Activated T-helper 17 cell treated with anti-CD3 and anti-CD28 coated beads, Interleukin-2, amount 50 U/mL, for 72 hours (primary cell): Measurements from ENCODE around the gene MBP. TPM values are rescaled to one million over a fixed set of nuclear protein-coding genes. Genes with fewer than 3 reads are reported as not detected.

Source experiments
- ATAC-seq: fragments of 150-1000 bp; cut with Tn5 transposase; replicated peaks from 2 replicates; pipeline ENCODE4 v1.10.0; 2021; ENCODE audit warnings: mild to moderate bottlenecking, moderate library complexity
- H3K27ac Mint-ChIP-seq: one replicate; pipeline ENCODE4 v1.8.0; 2022; ENCODE audit warnings: mixed read lengths
- H3K27me3 Mint-ChIP-seq: one replicate; pipeline ENCODE4 v1.8.0; 2022; ENCODE audit warnings: mixed read lengths
- H3K36me3 Mint-ChIP-seq: one replicate; pipeline ENCODE4 v1.8.0; 2022; ENCODE audit warnings: low read depth, mild to moderate bottlenecking, mixed read lengths
- H3K4me1 Mint-ChIP-seq: one replicate; pipeline ENCODE4 v1.8.0; 2022; ENCODE audit warnings: mixed read lengths
- H3K4me3 Mint-ChIP-seq: one replicate; pipeline ENCODE4 v1.8.0; 2022; ENCODE audit warnings: mild to moderate bottlenecking, mixed read lengths
- H3K9me3 Mint-ChIP-seq: one replicate; pipeline ENCODE4 v1.8.0; 2022; ENCODE audit warnings: mixed read lengths
- total RNA-seq, 2 donors: library from RNA; stranded (reverse); gene quantifications; one replicate each; pipeline ENCODE4 v1.2.3, GENCODE V29; 2022

The MBP gene
- total RNA-seq, 2 donors from 2014 or later, result 55.7 to 66.5 TPM

DNA sequence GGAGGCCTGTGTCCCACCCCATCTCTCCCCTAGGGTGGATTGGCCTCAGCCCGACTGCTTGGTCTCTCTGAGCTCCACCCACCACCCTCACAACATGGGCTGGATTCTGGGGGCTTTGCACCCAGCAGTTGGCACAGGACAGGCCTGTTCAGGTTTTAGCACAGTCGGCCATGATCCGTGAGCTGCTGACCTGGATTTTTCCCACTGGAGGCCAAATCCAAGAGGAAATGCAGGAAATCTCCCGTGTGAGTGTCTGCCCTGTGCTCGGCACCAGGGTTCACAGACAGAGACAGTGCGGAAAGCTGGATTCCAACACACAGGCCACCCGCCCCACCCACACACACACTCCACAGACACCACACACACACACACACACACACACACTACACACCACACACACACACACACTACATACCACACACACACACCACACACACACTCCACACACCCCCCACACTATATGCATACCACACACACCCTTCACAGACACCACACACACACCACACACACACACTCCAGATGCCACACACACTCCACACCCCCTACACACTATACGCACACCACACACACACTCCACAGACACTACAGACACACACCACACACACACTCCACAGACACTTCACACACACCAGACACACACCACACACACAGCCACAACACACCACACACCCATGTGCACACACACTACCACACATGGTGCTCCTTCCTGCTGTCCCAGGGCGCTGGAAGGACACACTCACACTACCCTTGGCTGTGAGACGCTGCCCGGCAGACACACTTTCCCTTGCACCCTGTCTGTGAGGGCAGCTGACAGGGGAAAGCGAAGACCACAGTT lies 14.1 kb downstream of the MBP start:
- Mint-ChIP-seq H3K4me3 (no peak overlapping the region), H3K9me3 (peaks cover 3% of the 10 kb centered on the region), H3K27ac (peak overlapping the region; percentile 72), H3K36me3 (peaks cover 86% of the 10 kb centered on the region), H3K27me3 (no peaks in the 10 kb centered on the region), H3K4me1 (peaks cover 47% of the 10 kb centered on the region)
- ATAC-seq, result no peak

DNA sequence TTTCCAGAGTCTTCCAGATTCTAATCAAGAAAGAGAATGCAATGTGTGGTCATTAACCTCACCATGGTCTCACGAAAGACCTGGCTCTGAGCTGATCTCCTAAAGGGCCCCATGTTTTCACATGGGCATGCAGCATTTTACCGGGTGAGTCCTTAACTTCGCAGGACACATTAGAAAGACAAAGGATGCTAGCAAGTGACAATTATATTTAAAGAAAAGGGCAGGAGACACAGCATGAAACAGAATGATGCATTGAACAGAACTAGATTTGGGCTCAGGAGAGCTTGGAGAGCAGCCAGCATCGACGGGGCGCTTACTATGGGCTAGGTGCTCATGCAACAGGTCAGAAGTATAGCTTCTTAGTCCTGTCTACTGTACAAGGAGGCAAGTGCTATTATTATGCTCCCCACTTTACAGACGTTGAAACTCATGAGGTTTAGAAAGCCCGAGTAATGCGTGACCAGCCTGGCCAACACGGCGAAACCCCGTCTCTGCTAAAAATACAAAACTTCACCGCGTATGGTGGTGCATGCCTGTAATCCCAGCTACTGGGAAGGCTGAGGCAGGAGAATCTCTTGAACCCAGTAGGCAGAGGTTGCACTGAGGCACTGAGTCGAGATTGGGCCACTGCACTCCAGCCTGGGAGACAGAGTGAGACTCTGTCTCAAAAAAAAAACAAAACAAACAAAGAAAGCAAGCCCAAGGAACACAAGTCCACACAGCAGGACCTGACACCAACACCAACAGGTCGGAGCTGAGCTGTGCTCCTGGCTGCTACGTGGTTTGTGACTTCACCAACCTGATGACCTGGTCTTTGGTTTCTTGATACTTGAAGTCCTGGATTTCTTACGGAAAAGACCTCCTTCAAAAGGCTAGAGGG lies 16.1 kb downstream of the MBP start:
- Mint-ChIP-seq H3K4me3 (no peak overlapping the region), H3K27me3 (no peaks in the 10 kb centered on the region), H3K27ac (no peak overlapping the region), H3K4me1 (peaks cover 45% of the 10 kb centered on the region), H3K9me3 (peaks cover 3% of the 10 kb centered on the region), H3K36me3 (peaks cover 85% of the 10 kb centered on the region)
- no peak for ATAC-seq

DNA sequence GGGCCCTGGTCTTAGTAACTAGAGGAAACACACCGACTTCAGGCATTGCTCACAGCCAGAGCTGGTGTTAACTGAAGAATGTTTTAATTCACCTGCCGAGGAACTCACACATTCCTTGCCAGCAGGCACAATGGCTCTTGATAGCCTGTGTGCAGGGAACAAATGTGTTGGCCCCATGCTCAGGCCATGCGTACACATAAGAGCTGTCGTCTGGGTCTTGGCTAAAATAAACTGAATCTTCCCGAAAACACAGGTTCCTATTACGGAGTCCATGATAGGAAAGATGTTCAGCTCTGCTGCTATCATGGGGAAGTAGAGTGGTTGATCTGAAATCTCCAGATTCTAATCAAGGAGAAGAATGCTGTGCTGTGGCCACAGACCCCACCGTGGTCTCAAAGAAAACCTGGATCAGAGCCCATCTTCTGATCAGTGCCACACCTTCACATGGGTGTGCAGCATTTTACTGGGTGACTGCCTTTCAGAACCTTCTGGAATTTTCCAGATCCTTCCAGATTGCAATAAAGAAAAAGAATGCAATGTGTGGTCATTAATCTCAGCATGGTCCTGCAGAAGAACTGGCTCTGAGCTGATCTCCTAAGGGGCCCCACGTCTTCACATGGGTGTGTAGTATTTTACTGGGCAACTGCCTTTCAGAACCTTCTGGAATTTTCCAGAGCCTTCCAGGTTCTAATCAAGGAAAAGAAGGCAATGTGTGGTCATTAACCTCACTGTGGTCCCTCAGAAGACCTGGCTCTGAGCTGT lies 17.2 kb downstream of the MBP start:
- H3K9me3 Mint-ChIP-seq, result peaks cover 3% of the 10 kb centered on the region
- peak overlapping the region; percentile 68 for H3K27ac Mint-ChIP-seq
- no peaks in the 10 kb centered on the region for H3K27me3 Mint-ChIP-seq
- H3K4me1 Mint-ChIP-seq, result peaks cover 49% of the 10 kb centered on the region
- peaks cover 85% of the 10 kb centered on the region for H3K36me3 Mint-ChIP-seq
- H3K4me3 Mint-ChIP-seq, result no peak overlapping the region
- no peak for ATAC-seq

DNA sequence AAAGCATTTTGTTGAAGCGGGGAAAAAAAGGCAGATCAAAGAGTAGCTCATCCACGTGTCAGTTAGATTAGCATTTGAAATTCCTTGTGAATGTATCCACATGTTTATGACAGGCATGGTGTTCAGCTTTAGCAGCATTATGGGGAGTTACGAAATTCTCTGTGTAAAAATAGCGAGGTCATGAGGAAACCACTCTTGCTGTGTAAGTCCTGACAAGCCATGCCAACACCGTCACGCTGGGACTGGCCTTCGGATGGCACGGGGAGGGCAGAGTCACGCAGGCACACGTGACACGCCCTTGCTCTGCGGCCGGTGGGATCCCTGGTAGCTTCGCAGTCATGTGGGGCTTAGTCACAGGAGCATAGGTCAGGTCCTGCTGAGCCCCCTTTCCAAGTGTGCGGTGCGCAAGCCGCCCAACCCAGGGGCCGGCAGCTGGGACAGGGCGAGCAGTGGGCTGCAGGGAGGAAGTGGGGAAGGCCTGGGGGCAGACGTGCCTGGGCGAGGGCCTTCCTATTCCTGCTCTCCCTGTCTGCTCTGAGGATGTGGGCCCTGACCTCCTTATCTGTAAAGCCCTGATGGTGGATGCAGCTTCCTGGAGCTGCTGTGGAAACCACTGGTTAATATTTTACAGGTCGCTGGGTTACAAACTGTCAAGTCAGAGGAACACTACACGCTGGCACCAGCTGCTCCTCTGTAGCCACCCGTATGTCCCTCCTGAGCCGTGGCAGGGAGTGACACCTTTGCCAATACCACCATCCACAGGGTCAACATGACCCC lies 18.0 kb downstream of the MBP start:
- H3K36me3 Mint-ChIP-seq, result peaks cover 87% of the 10 kb centered on the region
- peaks cover 54% of the 10 kb centered on the region for H3K4me1 Mint-ChIP-seq
- peak; percentile 19 for ATAC-seq
- no peak overlapping the region for H3K4me3 Mint-ChIP-seq
- H3K9me3 Mint-ChIP-seq, result peaks cover 3% of the 10 kb centered on the region
- H3K27me3 Mint-ChIP-seq, result no peaks in the 10 kb centered on the region
- H3K27ac Mint-ChIP-seq, result peak overlapping the region; percentile 68

DNA sequence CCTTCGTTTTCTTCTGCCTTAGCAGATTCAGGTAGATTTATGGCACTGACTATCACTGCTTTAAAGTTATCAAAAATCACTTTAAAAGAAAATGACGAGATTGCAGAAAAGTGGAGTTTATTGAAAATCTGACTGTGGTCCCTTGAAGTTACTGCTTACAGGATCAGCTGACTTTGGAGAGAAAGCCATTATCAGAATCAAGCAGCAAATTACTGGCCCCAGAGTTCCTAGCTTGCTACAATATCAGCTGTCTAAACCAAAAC lies 18.5 kb downstream of the MBP start:
- Mint-ChIP-seq H3K4me1 (peaks cover 53% of the 10 kb centered on the region), H3K27ac (peak overlapping the region; percentile 68), H3K9me3 (peaks cover 3% of the 10 kb centered on the region), H3K36me3 (peaks cover 87% of the 10 kb centered on the region), H3K27me3 (no peaks in the 10 kb centered on the region), H3K4me3 (no peak overlapping the region)
- ATAC-seq, result no peak

DNA sequence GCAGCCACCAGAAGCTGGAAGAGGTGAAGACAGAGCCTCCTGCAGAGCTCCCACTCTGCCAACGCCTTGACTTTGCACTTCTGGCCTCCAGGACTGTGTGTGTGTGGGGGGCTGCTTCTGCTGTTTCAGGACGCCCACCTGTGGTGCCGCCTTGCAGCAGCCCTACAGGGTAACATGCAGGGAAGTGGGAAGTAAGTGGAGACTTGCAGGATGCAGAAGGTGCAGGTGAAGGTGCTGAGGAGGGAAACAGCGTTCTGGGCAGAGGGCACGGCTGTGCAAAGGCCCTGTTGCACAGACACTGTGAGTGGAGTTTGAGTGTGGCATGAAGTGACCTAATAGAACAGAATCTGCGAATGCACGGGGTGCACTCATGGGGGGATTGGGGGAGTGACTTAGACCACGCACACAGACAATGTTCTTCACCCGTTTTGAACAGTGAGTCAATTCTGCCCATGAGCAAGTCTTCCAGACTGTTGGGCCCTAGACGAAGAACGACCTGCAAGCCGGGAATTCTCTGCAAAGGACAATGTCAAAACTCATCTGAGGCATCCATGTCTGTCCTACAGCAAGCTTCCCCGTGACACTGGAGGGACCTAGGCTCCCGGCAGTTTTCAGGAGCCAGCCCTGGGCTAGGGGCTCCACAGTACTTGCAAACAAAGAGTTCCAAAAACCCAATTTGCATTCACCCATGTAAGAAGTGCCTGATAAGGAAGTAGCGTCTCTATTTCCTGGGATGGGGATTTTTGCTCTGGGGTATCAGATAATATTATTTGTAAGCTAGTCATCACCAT lies 19.0 kb downstream of the MBP start:
- H3K36me3 Mint-ChIP-seq, result peaks cover 84% of the 10 kb centered on the region
- H3K27me3 Mint-ChIP-seq, result no peaks in the 10 kb centered on the region
- peak overlapping the region; percentile 68 for H3K27ac Mint-ChIP-seq
- H3K4me1 Mint-ChIP-seq, result peaks cover 53% of the 10 kb centered on the region
- peaks cover under 1% of the 10 kb centered on the region for H3K9me3 Mint-ChIP-seq
- no peak overlapping the region for H3K4me3 Mint-ChIP-seq
- no peak for ATAC-seq

DNA sequence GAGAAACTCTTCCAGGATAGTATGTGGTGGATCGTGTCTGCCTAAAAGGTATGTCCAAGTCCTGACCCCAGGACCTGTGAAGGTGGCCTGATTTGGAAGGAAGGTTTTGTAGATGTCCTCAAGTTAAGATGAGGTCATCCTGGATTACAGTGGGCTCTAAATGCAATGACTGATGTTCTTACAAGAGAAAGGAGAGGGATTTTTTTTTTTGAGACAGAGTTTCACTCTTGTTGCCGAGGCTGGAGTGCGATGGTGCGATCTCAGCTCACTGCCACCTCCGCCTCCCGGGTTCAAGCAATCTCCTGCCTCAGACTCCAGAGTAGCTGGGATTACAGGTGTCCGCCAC lies 19.9 kb downstream of the MBP start:
- Mint-ChIP-seq H3K36me3 (peaks cover 81% of the 10 kb centered on the region), H3K27ac (peak overlapping the region; percentile 49), H3K4me3 (no peak overlapping the region), H3K27me3 (no peaks in the 10 kb centered on the region), H3K4me1 (peaks cover 59% of the 10 kb centered on the region), H3K9me3 (no peaks in the 10 kb centered on the region)
- ATAC-seq, result no peak

DNA sequence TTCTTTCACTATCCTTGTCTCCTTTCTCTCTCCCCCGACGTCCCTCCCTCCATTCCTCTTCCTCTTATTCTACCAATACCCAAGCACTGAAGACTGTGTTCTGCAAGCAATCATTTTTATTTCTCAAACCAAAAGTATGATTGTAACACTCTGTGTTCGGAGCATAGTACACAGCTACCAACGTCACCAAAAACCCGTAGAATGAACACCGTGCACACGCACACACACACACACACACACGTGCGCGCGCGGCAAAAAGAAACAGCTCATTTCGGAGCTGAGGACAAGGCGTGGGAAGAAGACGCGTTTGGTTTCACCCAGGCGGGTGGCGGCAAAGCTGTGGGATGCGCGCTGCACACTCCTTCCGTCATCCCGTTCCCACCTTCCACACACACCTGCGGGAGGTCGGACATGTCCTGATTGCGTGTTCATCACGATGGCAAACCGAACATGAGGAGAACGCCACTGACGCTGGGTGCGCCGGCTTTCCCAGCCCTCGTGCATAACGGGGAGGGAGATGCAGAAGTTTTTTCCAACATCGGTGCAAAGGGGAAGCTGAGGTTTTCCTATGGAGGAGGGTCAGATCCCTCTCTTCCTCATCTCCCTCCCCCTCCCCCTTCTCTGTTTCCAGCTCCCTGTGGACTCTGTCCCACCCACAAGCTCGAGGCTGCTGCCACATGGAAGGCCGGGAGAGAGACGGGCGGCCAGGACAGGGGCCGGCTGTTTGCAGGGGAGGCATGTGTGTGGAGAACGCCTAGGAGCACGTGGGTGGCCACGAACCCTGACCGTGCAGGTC lies 20.4 kb downstream of the MBP start:
- Mint-ChIP-seq H3K36me3 (peaks cover 81% of the 10 kb centered on the region), H3K9me3 (no peaks in the 10 kb centered on the region), H3K4me3 (no peak overlapping the region), H3K27me3 (no peaks in the 10 kb centered on the region), H3K27ac (peak overlapping the region; percentile 49), H3K4me1 (peaks cover 65% of the 10 kb centered on the region)
- no peak for ATAC-seq

DNA sequence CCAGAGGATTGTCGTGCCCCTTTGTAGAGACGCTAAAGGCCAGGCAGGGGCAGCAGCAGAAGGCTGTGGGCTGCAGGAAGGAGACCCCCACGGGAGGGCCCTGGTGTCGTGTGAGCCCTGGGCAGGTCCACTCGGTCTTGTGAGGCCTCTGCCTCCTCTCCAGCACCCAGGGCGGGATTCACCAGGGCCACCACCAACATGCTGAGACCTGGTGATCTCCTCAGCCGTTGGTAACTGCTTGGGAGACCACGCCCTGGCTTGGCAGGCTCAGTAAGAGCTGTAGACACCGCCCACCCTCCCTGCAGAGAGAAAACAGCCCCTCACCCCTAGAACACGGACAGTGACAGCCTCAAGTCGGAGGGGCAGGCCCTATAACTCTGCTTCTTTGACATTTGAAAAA lies 21.1 kb downstream of the MBP start:
- no peaks in the 10 kb centered on the region for H3K27me3 Mint-ChIP-seq
- ATAC-seq, result no peak
- no peak overlapping the region for H3K4me3 Mint-ChIP-seq
- no peaks in the 10 kb centered on the region for H3K9me3 Mint-ChIP-seq
- H3K4me1 Mint-ChIP-seq, result peaks cover 72% of the 10 kb centered on the region
- H3K36me3 Mint-ChIP-seq, result peaks cover 81% of the 10 kb centered on the region
- H3K27ac Mint-ChIP-seq, result no peak overlapping the region

DNA sequence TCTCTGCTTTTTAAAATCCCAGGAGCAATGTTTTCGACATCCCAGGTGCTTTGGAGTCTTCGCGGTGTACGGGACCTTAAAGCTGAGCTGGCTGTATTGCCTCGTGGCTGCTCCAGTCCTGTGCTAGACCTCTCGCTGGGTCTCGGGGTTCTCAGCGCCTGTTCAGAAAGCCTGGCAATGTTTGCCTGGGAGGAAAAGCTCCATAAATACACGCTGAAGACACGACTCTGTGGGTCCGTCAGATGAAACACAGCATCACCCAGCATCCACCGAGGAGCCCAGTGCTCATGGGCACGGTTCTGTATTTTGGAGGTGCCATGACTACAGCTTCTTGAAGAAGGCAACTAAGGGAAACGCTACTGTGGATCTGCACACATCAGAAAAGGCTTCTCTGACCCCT lies 21.6 kb downstream of the MBP start:
- no peak for ATAC-seq
- no peaks in the 10 kb centered on the region for H3K27me3 Mint-ChIP-seq
- H3K4me1 Mint-ChIP-seq, result peaks cover 72% of the 10 kb centered on the region
- no peak overlapping the region for H3K4me3 Mint-ChIP-seq
- no peak overlapping the region for H3K27ac Mint-ChIP-seq
- no peaks in the 10 kb centered on the region for H3K9me3 Mint-ChIP-seq
- peaks cover 81% of the 10 kb centered on the region for H3K36me3 Mint-ChIP-seq

DNA sequence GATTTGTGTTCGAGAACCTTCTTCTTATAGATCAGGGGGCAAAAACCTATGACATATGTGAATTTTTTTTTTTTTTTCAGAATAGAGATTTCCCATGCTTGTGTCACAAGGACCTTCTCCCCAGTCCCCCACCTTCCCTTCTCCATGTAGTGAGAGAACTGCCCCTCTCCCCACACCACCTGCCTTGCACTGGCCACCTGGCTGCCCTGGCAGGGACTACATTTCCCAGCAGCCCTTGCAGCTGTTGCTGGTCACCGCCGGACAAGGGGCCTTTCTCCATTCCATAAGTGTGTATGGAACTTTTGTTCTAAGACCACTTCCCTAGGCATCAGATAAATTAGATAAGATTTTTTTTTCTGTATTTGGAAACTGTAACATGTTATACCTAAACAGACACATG lies 22.2 kb downstream of the MBP start:
- H3K27me3 Mint-ChIP-seq, result no peaks in the 10 kb centered on the region
- peaks cover 75% of the 10 kb centered on the region for H3K4me1 Mint-ChIP-seq
- no peak overlapping the region for H3K27ac Mint-ChIP-seq
- H3K4me3 Mint-ChIP-seq, result no peak overlapping the region
- peaks cover 83% of the 10 kb centered on the region for H3K36me3 Mint-ChIP-seq
- H3K9me3 Mint-ChIP-seq, result peaks cover 4% of the 10 kb centered on the region
- ATAC-seq, result no peak

DNA sequence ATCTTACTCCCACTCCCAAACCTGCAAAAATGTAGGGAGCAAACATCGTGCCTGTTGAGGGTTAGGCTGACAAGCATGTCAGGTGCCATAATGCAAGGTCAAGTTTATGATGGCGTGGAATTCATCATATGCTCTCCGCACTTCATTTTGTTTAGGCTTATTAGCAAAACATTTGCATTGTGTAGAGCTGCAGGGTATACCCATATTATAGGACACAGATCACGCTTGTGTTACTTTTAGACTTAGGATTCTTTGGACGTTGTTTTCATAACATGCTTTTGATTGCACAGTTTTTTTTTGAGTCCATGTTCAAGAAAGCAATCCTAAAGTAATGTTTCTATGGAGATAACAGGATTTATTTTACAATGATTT lies 22.9 kb downstream of the MBP start:
- peak overlapping the region; percentile 81 for H3K4me3 Mint-ChIP-seq
- peaks cover 75% of the 10 kb centered on the region for H3K4me1 Mint-ChIP-seq
- H3K36me3 Mint-ChIP-seq, result peaks cover 83% of the 10 kb centered on the region
- peak overlapping the region; percentile 53 for H3K27ac Mint-ChIP-seq
- H3K9me3 Mint-ChIP-seq, result peaks cover 4% of the 10 kb centered on the region
- ATAC-seq, result no peak
- no peaks in the 10 kb centered on the region for H3K27me3 Mint-ChIP-seq
